Activated naive CD4-positive, alpha-beta T cell treated with anti-CD3 and anti-CD28 coated beads, Interleukin-2, amount 50 U/mL, for 24 hours (primary cell): Measurements from ENCODE around the gene SPECC1L.

Source experiments
- H3K27ac Mint-ChIP-seq: one replicate; pipeline ENCODE4 v1.8.0; 2021; ENCODE audit warnings: mild to moderate bottlenecking, mixed read lengths
- H3K27me3 Mint-ChIP-seq: one replicate; pipeline ENCODE4 v1.8.0; 2021; ENCODE audit warnings: mixed read lengths
- H3K36me3 Mint-ChIP-seq: one replicate; pipeline ENCODE4 v1.8.0; 2021; ENCODE audit warnings: mixed read lengths
- H3K4me1 Mint-ChIP-seq: one replicate; pipeline ENCODE4 v1.8.0; 2021; ENCODE audit warnings: mixed read lengths
- H3K4me3 Mint-ChIP-seq: one replicate; pipeline ENCODE4 v1.8.0; 2021; ENCODE audit warnings: mild to moderate bottlenecking, mixed read lengths
- H3K9me3 Mint-ChIP-seq: one replicate; pipeline ENCODE4 v1.8.0; 2021; ENCODE audit warnings: mixed read lengths

Gene SPECC1L

DNA sequence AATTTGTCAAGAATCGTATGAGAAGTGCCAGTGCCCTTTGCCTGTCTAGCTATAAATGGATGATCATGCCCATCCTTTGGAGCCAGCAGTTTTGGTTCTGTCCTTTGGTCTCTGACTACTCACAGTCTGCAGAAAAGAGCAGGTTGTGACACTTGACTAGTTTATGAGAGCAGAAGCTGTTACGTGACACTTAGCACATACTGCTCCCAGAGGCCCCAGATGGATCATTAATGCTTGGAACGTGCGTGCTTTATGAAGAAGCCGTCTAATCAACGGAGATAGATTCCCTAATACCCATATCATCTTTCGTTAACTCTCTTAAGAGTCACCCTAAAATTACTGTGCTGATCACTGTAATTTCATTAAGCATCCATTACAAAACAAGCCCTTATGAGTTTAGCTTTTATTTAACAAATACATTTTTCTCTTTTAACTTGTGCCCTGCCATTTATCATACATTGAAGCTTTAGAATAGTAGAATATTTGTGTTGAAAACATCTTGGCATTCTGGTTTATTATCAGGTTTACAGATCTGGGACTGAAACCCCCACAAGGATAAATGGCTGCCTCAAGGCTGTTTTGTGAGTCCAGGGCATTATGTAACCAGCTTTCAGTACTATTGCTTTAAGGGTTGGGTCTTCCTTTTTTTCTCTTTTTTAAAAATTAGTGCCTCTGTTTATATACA, 109.7 kb downstream of the SPECC1L start:
- Mint-ChIP-seq H3K27me3 (no peaks in the 10 kb centered on the region), H3K4me3 (no peak overlapping the region), H3K9me3 (no peaks in the 10 kb centered on the region), H3K4me1 (peaks cover 29% of the 10 kb centered on the region), H3K27ac (no peak overlapping the region), H3K36me3 (peaks cover 2% of the 10 kb centered on the region)

DNA sequence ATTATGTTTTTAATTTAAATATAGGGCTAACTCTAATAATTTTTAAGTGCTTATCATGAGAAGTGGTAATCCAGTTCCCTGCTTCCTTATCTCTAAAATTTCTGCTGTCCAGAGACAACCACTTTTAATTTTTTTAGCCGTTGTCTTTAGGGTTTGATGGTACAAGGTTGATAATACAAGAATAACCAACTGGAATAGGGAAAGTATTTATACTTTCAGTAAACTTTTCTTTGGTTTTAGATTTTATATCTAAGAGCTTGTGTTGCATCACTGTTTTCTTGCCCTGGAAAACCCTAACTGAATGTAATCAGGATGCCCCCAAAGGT, 110.2 kb downstream of the SPECC1L start:
- H3K9me3 Mint-ChIP-seq = no peaks in the 10 kb centered on the region
- peaks cover 2% of the 10 kb centered on the region for H3K36me3 Mint-ChIP-seq
- H3K27me3 Mint-ChIP-seq = no peaks in the 10 kb centered on the region
- H3K27ac Mint-ChIP-seq = no peak overlapping the region
- peaks cover 29% of the 10 kb centered on the region for H3K4me1 Mint-ChIP-seq
- H3K4me3 Mint-ChIP-seq = no peak overlapping the region

DNA sequence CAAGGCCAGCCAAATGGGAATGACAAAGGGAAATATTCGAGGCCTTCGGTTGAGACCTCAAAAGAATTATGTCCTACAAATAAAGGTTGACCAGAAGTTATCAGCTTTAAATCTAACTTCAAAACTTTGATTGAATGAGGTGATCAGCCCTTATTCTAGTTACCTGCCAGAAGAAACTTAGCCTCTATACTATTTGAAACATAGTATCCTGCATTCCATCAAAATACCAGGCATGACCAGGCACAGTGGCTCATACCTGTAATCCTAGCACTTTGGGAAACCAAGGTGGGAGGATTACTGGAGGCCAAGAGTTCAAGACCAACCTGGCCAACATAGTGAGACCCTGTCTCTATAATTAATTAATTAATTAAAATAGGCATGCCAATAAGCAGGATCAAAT, 112.4 kb downstream of the SPECC1L start:
- H3K36me3 Mint-ChIP-seq = peaks cover 4% of the 10 kb centered on the region
- H3K4me1 Mint-ChIP-seq = peaks cover 19% of the 10 kb centered on the region
- no peaks in the 10 kb centered on the region for H3K9me3 Mint-ChIP-seq
- H3K27me3 Mint-ChIP-seq = no peaks in the 10 kb centered on the region
- H3K27ac Mint-ChIP-seq = no peak overlapping the region
- no peak overlapping the region for H3K4me3 Mint-ChIP-seq

DNA sequence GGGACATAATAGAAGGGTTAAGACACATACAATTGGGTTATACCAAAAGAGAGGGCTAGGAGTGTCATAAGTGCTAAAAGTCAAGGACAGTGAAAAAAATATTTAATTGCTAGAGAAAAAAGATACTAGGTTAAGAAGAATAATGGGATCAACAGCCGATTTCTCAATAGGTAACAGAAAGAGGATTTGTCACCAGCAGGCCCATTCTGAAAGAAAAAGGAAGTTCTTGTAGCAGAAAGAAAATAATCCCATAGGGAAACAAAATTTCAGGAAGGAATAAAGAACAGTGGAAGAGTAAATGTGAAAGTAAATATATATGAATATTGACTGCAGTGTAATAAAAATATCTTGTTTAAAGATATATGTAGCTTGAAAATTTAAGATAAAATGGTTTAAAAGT, 113.5 kb downstream of the SPECC1L start:
- Mint-ChIP-seq H3K9me3 (no peaks in the 10 kb centered on the region), H3K4me1 (peaks cover 9% of the 10 kb centered on the region), H3K27me3 (no peaks in the 10 kb centered on the region), H3K27ac (no peak overlapping the region), H3K36me3 (peaks cover 4% of the 10 kb centered on the region), H3K4me3 (no peak overlapping the region)

DNA sequence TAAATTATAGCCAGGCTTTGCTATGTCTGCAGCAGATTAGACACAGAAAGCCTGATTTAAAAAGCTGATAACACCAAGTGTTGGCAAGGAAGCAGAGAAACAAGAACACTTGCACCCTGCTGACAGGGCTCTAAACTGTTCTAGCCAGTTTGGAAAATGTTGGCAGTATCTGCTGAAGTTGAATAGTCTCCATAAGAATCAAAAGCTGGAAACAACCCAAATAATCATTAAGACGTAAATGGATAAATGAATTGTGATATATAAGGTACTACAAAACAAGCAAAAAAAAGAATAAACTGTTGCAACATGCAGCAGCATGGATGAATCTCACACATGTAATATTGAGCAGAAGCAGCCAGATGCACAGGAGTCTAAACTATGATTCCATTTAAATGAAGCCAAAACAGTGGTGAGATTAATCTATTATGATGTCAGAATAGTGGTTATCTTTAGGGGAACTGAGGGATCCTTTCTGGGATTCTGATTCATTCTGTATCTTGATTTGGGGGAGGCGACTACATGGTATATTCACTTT, 116.4 kb downstream of the SPECC1L start:
- Mint-ChIP-seq H3K27me3 (no peaks in the 10 kb centered on the region), H3K9me3 (no peaks in the 10 kb centered on the region), H3K4me3 (no peak overlapping the region), H3K27ac (no peak overlapping the region), H3K4me1 (peaks cover 13% of the 10 kb centered on the region), H3K36me3 (peaks cover 4% of the 10 kb centered on the region)

DNA sequence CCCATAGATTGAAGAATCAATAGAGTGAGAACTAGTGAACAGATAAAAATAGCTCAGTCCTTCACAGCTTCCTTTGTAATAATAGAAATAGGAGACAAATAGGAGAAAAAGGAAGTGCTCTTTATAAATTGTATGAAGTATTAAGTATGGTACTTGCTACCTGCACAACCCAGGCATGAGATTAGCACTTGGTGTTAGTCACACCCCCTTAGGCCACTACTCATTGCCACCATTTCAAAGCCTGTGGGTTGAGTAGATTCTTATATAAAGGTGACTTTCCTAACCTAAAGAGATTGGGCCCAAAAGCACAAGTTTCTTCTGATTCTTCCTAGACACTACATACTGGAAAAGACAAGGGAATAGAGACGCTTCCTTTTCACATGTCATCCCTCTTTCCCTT, 119.0 kb downstream of the SPECC1L start:
- H3K4me1 Mint-ChIP-seq = peaks cover 13% of the 10 kb centered on the region
- no peaks in the 10 kb centered on the region for H3K27me3 Mint-ChIP-seq
- H3K4me3 Mint-ChIP-seq = no peak overlapping the region
- no peak overlapping the region for H3K27ac Mint-ChIP-seq
- H3K9me3 Mint-ChIP-seq = no peaks in the 10 kb centered on the region
- H3K36me3 Mint-ChIP-seq = peaks cover 4% of the 10 kb centered on the region

DNA sequence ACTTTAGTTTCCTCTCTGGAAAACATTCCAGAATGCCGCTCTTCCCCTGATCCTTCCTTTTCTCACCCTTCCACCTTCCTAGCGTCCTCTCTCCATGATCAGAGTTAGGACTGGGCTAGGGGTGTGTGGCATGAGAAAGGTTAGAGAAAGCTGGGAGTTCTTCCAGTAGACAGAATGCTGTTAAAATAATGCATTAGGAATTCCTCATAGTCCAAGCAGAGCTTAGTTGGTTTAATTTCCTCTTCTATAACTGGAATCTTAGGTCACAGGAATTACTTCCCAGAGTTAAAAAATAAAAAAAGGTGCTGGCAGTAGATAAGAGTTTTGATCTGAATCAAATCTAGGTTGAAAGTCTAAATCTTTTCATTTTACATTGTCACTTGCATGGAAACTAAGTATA, 119.5 kb downstream of the SPECC1L start:
- Mint-ChIP-seq H3K36me3 (peaks cover 4% of the 10 kb centered on the region), H3K9me3 (no peaks in the 10 kb centered on the region), H3K27me3 (no peaks in the 10 kb centered on the region), H3K27ac (no peak overlapping the region), H3K4me1 (peaks cover 13% of the 10 kb centered on the region), H3K4me3 (no peak overlapping the region)

DNA sequence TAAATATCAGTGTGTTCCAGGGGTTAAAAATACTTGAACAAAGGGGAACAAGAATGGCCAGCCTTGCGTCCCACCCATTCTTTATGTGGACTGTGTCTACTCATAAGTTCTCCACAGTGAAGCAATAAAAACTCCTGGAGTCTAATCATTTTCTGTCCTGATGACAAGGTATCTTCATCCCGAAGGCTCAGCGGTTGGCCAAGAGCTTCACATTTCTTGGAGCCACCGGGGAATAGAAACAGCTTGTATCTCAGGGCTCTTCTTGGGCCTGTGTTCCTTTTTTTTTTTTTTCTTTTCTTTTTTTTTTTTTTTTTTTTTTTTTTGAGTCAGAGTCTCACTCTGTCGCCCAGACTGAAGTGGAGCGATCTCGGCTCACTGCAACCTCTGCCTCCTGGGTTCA, 119.9 kb downstream of the SPECC1L start:
- Mint-ChIP-seq H3K36me3 (peaks cover 4% of the 10 kb centered on the region), H3K4me1 (peaks cover 13% of the 10 kb centered on the region), H3K9me3 (no peaks in the 10 kb centered on the region), H3K27ac (no peak overlapping the region), H3K4me3 (no peak overlapping the region), H3K27me3 (no peaks in the 10 kb centered on the region)

DNA sequence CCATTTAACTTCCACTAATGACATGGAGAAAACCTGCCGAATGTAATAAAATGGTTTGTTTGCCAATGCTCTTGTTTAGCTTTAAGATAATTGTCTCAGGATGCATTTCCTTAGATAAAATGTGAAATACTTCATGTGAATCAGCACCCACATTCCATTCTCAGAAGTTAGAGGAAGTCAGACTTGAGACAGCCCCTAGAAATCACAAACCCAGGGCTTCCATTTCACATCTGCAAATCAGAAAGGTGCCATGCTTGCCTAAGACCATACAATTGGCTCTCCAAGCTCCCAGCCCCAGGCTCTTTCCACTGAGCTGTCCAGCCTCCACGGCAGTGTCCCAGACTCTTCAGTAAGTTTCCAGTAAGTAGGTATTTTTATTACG, 121.2 kb downstream of the SPECC1L start:
- Mint-ChIP-seq H3K9me3 (no peaks in the 10 kb centered on the region), H3K4me1 (peaks cover 13% of the 10 kb centered on the region), H3K36me3 (peaks cover 5% of the 10 kb centered on the region), H3K4me3 (no peak overlapping the region), H3K27ac (no peak overlapping the region), H3K27me3 (no peaks in the 10 kb centered on the region)

DNA sequence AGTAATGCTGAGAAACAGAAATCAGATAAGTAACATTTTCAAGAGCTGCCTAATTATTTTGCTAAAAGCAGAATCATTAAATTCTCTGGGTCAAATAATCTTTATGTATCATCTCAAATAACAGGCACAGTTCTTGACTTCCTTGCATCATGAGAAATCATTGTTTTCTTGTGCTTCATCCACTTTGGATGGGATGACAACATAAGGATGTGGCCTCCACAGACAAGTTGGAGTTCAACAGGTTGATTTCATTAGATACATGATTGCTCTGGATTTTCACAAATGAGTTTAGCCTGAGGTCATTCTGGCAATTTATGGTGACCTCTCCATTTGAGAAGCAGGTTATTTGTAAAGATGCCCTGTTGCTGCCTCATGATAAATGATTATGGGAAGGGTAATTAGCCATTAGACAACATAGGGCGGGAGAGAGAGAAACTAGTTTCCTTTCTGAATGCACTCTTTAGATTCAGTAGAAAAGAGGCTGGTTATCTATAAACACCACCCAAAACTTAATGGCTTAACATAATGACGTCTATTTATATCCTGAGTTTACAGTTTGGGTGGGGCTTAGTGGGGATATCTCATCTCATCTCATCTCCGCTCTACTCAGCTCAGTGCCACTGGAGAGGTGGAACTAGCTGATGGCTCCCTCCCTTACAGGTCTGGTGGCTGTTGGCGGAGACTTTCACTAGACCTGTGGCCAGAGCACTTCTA, 121.7 kb downstream of the SPECC1L start:
- H3K27ac Mint-ChIP-seq = no peak overlapping the region
- no peak overlapping the region for H3K4me3 Mint-ChIP-seq
- peaks cover 13% of the 10 kb centered on the region for H3K4me1 Mint-ChIP-seq
- no peaks in the 10 kb centered on the region for H3K9me3 Mint-ChIP-seq
- H3K27me3 Mint-ChIP-seq = no peaks in the 10 kb centered on the region
- H3K36me3 Mint-ChIP-seq = peaks cover 2% of the 10 kb centered on the region

DNA sequence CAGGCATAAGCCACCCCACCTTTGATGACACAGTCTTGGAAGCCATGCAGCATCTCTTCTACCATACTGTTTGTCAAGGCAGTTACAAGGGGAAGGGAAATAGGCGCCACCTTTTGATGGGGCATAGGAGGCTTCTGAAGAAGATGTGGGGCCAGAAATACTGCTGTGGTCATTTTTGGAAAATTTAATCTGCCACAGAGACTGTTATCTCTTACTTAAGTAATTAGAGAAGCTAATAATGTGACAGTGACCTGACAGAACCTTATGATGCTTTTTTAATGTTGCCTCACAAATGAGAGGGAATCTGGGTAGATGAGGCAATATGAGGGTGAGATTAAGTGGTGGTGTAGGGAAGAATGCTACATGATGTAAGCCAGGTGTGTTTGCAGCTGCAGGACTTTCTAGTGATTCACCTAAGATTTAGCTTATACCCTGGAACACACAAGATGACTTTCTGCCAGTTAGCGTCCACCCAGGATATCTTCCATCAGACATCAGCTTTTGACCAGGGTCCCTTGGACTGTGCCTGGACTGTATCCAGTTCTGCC, 122.5 kb downstream of the SPECC1L start:
- H3K27ac Mint-ChIP-seq = no peak overlapping the region
- peaks cover 18% of the 10 kb centered on the region for H3K4me1 Mint-ChIP-seq
- H3K9me3 Mint-ChIP-seq = no peaks in the 10 kb centered on the region
- H3K36me3 Mint-ChIP-seq = peaks cover 4% of the 10 kb centered on the region
- no peaks in the 10 kb centered on the region for H3K27me3 Mint-ChIP-seq
- H3K4me3 Mint-ChIP-seq = no peak overlapping the region

DNA sequence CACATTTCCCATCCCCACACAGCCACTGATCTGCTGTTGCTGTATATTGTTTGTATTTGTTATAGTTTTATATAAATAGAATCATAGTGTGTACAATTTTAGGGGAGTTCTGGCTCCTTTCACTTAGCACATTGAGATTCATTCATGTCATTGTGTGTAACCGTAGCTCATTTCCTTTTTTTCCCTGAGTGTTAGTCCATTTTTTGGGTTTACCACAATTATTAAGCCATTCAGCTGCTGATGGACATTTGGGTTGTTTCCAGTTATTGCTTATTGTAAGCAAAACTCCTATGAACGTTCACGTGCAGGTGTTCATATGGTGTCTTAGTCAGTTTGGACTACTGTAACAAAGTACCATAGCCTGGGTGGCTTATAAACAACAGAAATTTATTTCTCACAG, 123.2 kb downstream of the SPECC1L start:
- Mint-ChIP-seq H3K27ac (no peak overlapping the region), H3K27me3 (no peaks in the 10 kb centered on the region), H3K4me3 (no peak overlapping the region), H3K4me1 (peaks cover 19% of the 10 kb centered on the region), H3K9me3 (no peaks in the 10 kb centered on the region), H3K36me3 (peaks cover 4% of the 10 kb centered on the region)

DNA sequence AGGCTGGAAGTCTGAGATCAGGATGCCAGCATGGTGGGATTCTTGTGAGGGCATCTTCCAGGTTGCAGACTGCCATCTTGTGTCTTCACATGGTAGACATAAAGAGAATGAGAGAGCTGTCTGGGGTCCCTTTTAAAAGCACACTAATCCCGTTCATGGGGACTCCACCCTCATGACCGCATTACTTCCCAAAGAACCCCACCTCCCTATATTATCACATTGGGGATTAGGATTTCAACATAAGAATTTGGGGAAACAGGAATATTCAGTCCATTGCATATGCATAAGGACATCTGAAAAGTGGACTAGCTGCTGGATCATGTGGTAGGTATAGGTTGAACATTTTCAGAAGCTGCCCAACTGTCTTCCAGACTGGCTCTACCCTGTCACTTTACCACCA, 123.6 kb downstream of the SPECC1L start:
- H3K36me3 Mint-ChIP-seq = peaks cover 4% of the 10 kb centered on the region
- no peak overlapping the region for H3K27ac Mint-ChIP-seq
- no peak overlapping the region for H3K4me3 Mint-ChIP-seq
- no peaks in the 10 kb centered on the region for H3K9me3 Mint-ChIP-seq
- H3K27me3 Mint-ChIP-seq = no peaks in the 10 kb centered on the region
- peaks cover 19% of the 10 kb centered on the region for H3K4me1 Mint-ChIP-seq

DNA sequence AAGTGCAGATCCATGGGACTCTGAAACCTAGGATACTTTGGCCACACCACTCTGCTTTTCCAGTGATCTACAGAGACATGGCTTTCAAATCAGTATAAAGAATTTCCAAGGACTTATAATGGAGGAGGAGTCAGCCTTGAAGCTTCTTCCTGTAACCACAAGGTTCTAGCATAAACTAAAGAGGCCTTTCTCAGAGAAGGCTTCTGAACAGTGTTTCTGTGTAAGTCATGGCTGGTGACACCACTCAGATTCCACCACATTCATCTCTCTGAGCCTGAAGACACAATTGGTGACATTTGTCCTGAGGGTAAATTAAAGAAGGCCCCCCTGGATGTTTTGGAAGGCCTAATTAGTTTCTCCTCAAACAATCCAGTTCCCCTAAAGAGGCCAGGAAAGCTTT, 127.8 kb downstream of the SPECC1L start:
- Mint-ChIP-seq H3K9me3 (no peaks in the 10 kb centered on the region), H3K36me3 (peaks cover 5% of the 10 kb centered on the region), H3K4me3 (no peak overlapping the region), H3K27ac (no peak overlapping the region), H3K4me1 (peaks cover 16% of the 10 kb centered on the region), H3K27me3 (no peaks in the 10 kb centered on the region)

DNA sequence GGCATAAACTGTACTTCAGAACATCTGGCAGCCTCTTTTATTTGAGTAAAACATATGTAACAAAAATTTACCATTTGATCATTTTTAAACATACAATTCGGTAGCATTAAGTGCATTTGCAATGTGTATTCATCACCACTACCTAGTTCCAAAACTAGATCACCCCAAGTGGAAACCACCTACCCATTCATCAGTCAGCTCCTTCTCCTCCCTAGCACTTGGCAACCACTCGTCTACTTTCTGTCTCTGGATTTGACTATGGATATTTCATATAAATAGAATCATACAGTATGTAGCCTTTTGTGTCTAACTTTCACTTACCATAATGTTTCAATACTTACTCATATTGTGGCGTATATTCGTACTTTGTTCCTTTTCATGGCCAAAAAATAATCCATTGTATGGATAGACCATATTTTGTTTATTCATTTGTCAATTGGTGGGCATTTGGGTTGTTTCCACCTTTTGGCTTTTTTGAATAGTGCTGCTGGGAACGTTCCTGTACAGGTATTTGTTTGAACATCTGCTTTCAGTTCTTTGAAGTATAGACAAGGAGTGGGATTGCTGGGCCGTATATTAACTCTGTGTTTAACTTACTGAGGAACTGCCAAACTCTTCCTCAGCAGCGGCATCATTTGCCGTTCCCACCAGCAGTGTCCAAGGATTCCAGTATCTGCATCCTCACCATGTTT, 129.5 kb downstream of the SPECC1L start:
- Mint-ChIP-seq H3K36me3 (peaks cover 11% of the 10 kb centered on the region), H3K27me3 (no peaks in the 10 kb centered on the region), H3K4me3 (no peak overlapping the region), H3K4me1 (peaks cover 18% of the 10 kb centered on the region), H3K27ac (no peak overlapping the region), H3K9me3 (no peaks in the 10 kb centered on the region)
